K562 (cell line): Measurements from ENCODE around the gene ADAMTS6.

ENCODE experiments used
- ATF2 ChIP-seq: sonication (generic); formaldehyde crosslinking; IDR thresholded peaks from 2 replicates; pipeline ENCODE4 v1.8.1; 2022; ENCODE audit warnings: missing genetic modification reagents
- EP300 ChIP-seq: IDR thresholded peaks from 2 replicates; pipeline ENCODE4 v1.6.1; 2012; ENCODE audit warnings: low read length, improper control_type of control experiment
- HMGXB4 ChIP-seq: sonication (generic); formaldehyde crosslinking; IDR thresholded peaks from 2 replicates; pipeline ENCODE4 v1.8.1; 2023; ENCODE audit warnings: mild to moderate bottlenecking, missing genetic modification reagents
- JUND ChIP-seq, 2 experiments: IDR thresholded peaks; 2 replicates in 1 of 2; 3 replicates in 1 of 2; pipeline ENCODE4 v1.6.1; 2011; ENCODE audit warnings: borderline replicate concordance in 2 of 2, low read depth in 2 of 2, low read length in 2 of 2, improper control_type of control experiment in 1 of 2, missing biosample characterization in 1 of 2, missing genetic modification characterization in 1 of 2, missing genetic modification reagents in 1 of 2
- MAFK ChIP-seq: IDR thresholded peaks from 2 replicates; pipeline ENCODE4 v1.6.1; 2011; ENCODE audit warnings: low read length, improper control_type of control experiment
- ZBTB26 ChIP-seq: fragments of 450-650 bp; formaldehyde crosslinking; IDR thresholded peaks from 2 replicates; pipeline ENCODE4 v1.4.0; 2022; ENCODE audit warnings: missing genetic modification characterization
- ZNF175 ChIP-seq: fragments of 200-800 bp; sonication (Bioruptor generic); IDR thresholded peaks from 2 replicates; pipeline ENCODE4 v1.6.1; 2016; ENCODE audit warnings: low read depth, mild to moderate bottlenecking, missing genetic modification characterization, missing compliant biosample characterization

GRCh38 chr5:65185468-65185867 is 296.3 kb downstream of the ADAMTS6 start:
- TF ChIP-seq MAFK (no peak), EP300 (no peak), HMGXB4 (CRISPR knock-in tag) (no peak), JUND (IDR thresholded peaks at IDR 0.05; ENCODE audit: borderline replicate concordance, low read depth, low read length) (no peak), JUND (tag; IDR thresholded peaks at IDR 0.05; ENCODE audit: borderline replicate concordance, low read depth, low read length) (no peak), ZBTB26 (no peak), ATF2 (no peak), ZNF175 (CRISPR knock-in tag) (no peak)
